ENCODE measurements around the gene AARS2.

The AARS2 gene

DNA sequence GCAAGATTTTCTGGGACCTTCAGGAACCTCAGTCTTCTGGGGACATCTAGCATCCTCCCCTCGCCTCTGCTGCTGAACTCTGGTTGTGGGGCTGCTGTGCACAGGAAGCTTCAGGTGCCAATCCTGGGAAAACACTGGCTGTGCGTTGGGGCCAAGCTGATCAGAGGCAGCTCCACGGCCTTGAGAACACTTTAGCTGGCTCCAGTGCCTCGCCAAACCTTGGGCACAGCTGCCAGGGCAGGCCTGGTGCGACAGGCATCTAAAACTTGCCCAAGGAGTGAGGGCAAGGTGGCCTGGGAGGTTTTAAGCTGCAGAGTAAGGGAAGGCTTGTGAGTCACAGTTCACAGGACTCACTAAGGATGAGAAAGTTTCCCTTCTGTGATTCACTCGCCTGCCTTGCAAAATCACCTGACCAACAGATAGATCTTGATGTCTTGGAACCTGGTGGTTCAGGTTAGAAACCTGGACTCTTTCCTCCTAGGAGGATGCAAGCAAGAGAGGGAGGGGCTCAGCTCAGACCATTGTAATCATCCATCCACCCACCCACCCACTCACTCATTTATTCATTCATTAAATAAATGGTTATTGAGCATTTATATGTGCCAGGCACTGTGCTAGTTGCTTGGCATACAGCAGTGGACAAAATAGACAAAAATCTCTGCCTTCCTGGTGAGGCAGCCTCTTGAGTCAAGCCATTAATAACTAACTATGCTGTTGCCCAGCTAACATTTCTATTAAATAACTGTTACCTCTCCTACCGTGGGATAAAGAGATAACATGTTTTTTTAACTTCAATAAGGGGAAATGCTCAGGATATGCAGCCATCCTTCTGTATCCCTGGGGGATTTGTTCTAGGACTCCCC is 26.8 kb upstream of the AARS2 start:
- TF ChIP-seq, protein P1, sequence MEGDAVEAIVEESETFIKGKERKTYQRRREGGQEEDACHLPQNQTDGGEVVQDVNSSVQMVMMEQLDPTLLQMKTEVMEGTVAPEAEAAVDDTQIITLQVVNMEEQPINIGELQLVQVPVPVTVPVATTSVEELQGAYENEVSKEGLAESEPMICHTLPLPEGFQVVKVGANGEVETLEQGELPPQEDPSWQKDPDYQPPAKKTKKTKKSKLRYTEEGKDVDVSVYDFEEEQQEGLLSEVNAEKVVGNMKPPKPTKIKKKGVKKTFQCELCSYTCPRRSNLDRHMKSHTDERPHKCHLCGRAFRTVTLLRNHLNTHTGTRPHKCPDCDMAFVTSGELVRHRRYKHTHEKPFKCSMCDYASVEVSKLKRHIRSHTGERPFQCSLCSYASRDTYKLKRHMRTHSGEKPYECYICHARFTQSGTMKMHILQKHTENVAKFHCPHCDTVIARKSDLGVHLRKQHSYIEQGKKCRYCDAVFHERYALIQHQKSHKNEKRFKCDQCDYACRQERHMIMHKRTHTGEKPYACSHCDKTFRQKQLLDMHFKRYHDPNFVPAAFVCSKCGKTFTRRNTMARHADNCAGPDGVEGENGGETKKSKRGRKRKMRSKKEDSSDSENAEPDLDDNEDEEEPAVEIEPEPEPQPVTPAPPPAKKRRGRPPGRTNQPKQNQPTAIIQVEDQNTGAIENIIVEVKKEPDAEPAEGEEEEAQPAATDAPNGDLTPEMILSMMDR (IDR thresholded peaks at IDR 0.05; ENCODE audit: insufficient read depth, low read depth, low read length, missing control alignments): no peak
- H3K4me3 ChIP-seq (ENCODE audit: low read depth, low read length): no peak overlapping the region
- no peak for DNase-seq (ENCODE audit: low read depth)

DNA sequence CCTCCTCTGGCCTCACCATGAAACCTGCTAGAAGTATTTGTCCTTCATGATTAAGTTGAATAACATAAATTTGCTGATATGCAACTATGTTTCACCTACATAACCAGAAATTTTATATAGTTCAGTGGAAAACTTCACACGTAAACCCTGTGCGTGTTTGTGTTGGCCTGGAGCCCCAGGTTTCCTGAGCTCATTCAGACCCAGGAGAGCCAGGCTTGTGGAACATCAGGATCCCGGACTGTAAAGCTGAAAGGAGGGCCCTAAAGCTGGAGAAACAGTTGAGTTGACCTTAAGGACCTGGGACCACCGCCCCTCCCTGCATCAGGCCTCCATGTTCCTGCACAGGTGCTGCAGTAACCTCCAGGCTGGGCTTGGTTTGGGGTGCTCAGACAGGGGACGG is 26.2 kb upstream of the AARS2 start:
- no peak for DNase-seq (ENCODE audit: low read depth)
- H3K4me3 ChIP-seq (ENCODE audit: low read depth, low read length): no peak overlapping the region
- TF ChIP-seq, protein P1 (IDR thresholded peaks at IDR 0.05; ENCODE audit: insufficient read depth, low read depth, low read length, missing control alignments): no peak

DNA sequence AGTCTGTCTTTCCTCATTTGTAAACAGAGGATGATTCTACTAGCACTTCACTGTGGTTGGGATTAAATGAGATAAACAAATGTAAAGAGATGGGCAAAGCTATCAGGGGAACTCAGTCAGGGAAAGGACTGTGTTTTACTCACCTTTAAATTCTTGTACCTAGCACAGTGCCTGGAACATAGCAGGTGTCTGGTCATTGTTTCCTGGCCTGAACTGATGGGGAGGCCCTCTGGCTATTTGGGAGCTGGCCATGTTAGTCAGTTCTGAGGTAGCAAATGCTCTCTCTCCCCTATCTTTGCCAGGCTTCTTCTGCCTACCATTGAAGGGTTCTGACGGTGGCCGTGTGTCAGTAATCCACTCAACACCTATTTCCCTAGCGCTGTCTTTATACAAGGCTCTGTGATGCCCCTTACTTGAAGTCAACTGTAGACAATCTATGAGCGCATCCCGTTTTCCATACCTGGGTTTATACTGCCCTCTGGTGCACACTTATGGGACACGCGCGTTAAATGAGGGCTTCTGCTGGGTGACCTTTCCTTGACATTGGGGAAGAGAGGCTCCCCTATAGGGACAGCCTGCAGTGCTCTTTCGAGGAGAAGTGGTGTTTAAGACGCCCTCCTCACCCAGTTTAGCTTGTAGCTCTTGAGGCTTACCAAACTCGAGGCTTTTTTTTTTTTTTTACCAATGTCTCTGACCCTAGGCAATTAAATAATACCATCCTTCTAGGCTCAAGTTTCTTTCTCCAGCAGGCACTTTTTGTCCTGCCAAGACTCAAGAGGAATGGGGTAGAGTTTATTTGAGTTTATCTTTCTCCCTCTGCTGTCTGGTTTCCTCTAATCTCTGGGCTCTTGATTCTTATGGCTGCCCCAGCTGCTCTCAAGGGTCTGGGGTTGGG is 25.3 kb upstream of the AARS2 start:
- DNase-seq (ENCODE audit: low read depth): peak; percentile 79
- TF ChIP-seq, protein P1 (IDR thresholded peaks at IDR 0.05; ENCODE audit: insufficient read depth, low read depth, low read length, missing control alignments): peak; percentile 69

DNA sequence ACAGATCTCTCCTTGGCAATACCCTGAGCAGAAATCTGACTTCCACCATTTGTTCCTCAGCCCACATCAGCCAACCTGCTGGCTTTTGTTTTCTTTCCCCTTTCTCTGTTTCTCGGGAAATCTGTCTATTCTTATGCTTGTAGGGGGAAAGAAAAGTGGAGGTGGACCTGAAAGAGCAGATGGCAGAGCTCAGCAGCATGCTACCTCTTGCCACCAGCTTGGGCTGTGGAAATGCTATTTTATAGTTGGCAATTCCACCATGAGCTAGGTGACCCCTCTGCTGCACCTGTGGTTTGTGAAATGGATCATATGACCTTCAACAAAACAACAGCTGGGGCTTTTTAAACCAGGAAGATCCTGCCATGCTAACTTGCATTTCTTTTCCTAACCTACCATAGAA is 22.5 kb upstream of the AARS2 start:
- TF ChIP-seq, protein P1 (IDR thresholded peaks at IDR 0.05; ENCODE audit: insufficient read depth, low read depth, low read length, missing control alignments): no peak
- H3K4me3 ChIP-seq (ENCODE audit: low read depth, low read length): no peak overlapping the region
- DNase-seq (ENCODE audit: low read depth): no peak

More for the DNA sequence above, 25.3 kb upstream of the AARS2 start:
- H3K4me3 ChIP-seq (ENCODE audit: low read depth, low read length): no peak overlapping the region

DNA sequence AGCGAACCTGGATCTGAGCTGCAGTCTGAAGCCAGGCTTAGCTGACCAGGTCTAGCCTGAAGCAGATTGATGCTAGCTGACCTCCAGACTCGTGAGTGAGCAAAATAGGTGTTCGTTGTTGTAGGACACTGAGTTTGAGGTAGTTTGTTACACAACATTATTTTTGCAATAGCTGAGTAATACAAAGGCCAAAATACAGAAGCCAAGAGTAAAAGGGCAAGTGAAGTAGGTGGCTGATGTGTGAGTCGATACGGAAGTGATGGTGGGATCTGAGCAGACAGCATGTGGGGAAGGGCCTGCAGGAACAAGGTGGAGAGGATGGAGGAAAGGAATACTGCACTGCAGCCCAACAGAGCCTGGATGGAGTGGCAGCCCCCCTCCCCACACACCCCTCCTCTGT is 20.8 kb upstream of the AARS2 start:
- no peak overlapping the region for H3K4me3 ChIP-seq (ENCODE audit: low read depth, low read length)
- TF ChIP-seq, protein P1 (IDR thresholded peaks at IDR 0.05; ENCODE audit: insufficient read depth, low read depth, low read length, missing control alignments): no peak
- no peak for DNase-seq (ENCODE audit: low read depth)

DNA sequence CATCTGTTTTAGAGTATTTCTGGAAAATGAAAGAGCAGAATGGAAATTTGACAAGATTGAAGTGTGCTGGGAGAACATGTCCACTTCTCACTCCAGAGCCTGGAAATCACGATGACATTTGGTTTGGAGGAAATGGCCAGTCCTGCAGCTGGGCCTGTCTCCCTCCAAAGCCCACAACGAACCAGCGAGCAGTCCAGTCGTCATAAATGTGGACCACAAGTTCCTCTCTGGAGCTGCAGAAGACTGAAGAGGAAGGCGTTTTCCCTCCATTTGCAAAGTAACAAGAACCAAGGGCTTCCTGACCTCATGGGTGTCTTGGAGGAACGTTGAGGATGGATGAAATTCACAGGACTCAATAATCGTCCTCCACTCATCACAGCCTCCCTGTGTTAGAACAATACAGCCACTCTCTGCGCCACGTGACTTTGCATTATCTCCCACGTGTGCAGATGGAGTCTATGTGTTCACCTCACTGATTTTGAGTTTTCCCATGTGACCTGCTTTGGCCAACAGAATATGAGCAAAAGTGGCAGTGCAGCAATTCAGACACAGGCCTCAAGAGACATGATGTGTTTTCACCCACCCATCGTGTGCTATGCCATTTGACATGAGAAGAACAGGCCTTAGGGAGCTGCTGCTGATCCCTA is 20.2 kb upstream of the AARS2 start:
- TF ChIP-seq, protein P1 (IDR thresholded peaks at IDR 0.05; ENCODE audit: insufficient read depth, low read depth, low read length, missing control alignments): no peak
- DNase-seq (ENCODE audit: low read depth): no peak
- no peak overlapping the region for H3K4me3 ChIP-seq (ENCODE audit: low read depth, low read length)
